Ascending aorta (tissue), 2 donors: ENCODE data around the gene PTH2R. TPM values are rescaled to one million over a fixed set of nuclear protein-coding genes. Genes with fewer than 3 reads are reported as not detected.

Source experiments
- DNase-seq, 2 donors: peaks; one replicate each; pipeline ENCODE4 v3.0.0-alpha.2; 2019; ENCODE audit warnings: low spot score in 2 of 2
- H3K27ac ChIP-seq, 2 donors: fragments of 200-600 bp; sonication (generic); one replicate each; pipeline ENCODE4 v1.5.1; 2016 to 2017; ENCODE audit warnings: mild to moderate bottlenecking in 1 of 2
- H3K27me3 ChIP-seq: fragments of 200-600 bp; sonication (generic); one replicate; pipeline ENCODE4 v1.5.1; 2017
- H3K36me3 ChIP-seq, 2 donors: fragments of 200-600 bp; sonication (generic); one replicate each; pipeline ENCODE4 v1.5.1; 2016
- H3K4me1 ChIP-seq, 2 donors: fragments of 200-600 bp; sonication (generic); one replicate each; pipeline ENCODE4 v1.5.1; 2016 to 2017; ENCODE audit warnings: mild to moderate bottlenecking in 1 of 2
- H3K4me3 ChIP-seq, 2 donors: fragments of 200-600 bp; sonication (generic); one replicate each; pipeline ENCODE4 v1.5.1; 2016 to 2017; ENCODE audit warnings: mild to moderate bottlenecking in 1 of 2
- H3K9me3 ChIP-seq, 2 donors: fragments of 200-600 bp; sonication (generic); one replicate each; pipeline ENCODE4 v1.5.1; 2016
- CTCF ChIP-seq, 3 experiments: fragments of 200-600 bp in 2 of 3; fragments of 450-650 bp in 1 of 3; sonication (generic) in 2 of 3; IDR thresholded peaks; one replicate each; pipeline ENCODE4 v1.5.1; 2016 to 2019; ENCODE audit warnings: antibody characterized with exemption in 3 of 3, mild to moderate bottlenecking in 1 of 3, moderate library complexity in 1 of 3
- intact Hi-C: fragments of 100-400 bp; cut with DNase I; formaldehyde crosslinking; loops from one replicate; pipeline ENCODE4 v1.15.1; 2023
- total RNA-seq: library from RNA; depleted of rRNA; stranded (reverse); fragments of >200 nt; gene quantifications from one replicate; pipeline ENCODE4 v1.1.0, GENCODE V29; 2016

PTH2R gene
- total RNA-seq, 1 donor from 2014 or later, result not detected

- no peak overlapping the region for H3K4me3 ChIP-seq
- H3K36me3 ChIP-seq, result no peaks in the 10 kb centered on the region
- no peaks in the 10 kb centered on the region for H3K27me3 ChIP-seq
- DNase-seq, result no peak
- intact Hi-C loops, result no loop called here
- no peaks in the 10 kb centered on the region for H3K9me3 ChIP-seq
- no peak for TF ChIP-seq CTCF (IDR thresholded peaks at IDR 0.05)
- H3K27ac ChIP-seq, result no peak overlapping the region
- H3K4me1 ChIP-seq, result peaks cover 0 to 5% of the 10 kb centered on the region in 2 donors
These were observed 1.1 kb downstream of the PTH2R start for GRCh38 chr2:208407667-208408066.

- Histone ChIP-seq H3K36me3 (no peaks in the 10 kb centered on the region), H3K9me3 (no peaks in the 10 kb centered on the region), H3K4me3 (no peak overlapping the region), H3K27ac (no peak overlapping the region), H3K27me3 (no peaks in the 10 kb centered on the region), H3K4me1 (no peaks in the 10 kb centered on the region)
- DNase-seq, result no peak
- intact Hi-C loops, result no loop called here
- no peak for TF ChIP-seq CTCF (IDR thresholded peaks at IDR 0.05)
These were observed 7.3 kb downstream of the PTH2R start for GRCh38 chr2:208413931-208414330.

GRCh38 chr2:208415255-208415654 lies 8.7 kb downstream of the PTH2R start:
- TF ChIP-seq CTCF (IDR thresholded peaks at IDR 0.05), result no peak
- DNase-seq, result no peak
- Histone ChIP-seq H3K27me3 (no peaks in the 10 kb centered on the region), H3K9me3 (no peaks in the 10 kb centered on the region), H3K4me1 (no peaks in the 10 kb centered on the region), H3K27ac (no peak overlapping the region), H3K4me3 (no peak overlapping the region), H3K36me3 (no peaks in the 10 kb centered on the region)
- intact Hi-C loops, result no loop called here

GRCh38 chr2:208415897-208416296 lies 9.3 kb downstream of the PTH2R start:
- H3K4me1 ChIP-seq, result no peaks in the 10 kb centered on the region
- no peaks in the 10 kb centered on the region for H3K9me3 ChIP-seq
- intact Hi-C loops, result no loop called here
- no peak overlapping the region for H3K4me3 ChIP-seq
- H3K27ac ChIP-seq, result no peak overlapping the region
- H3K36me3 ChIP-seq, result no peaks in the 10 kb centered on the region
- no peak for DNase-seq
- no peaks in the 10 kb centered on the region for H3K27me3 ChIP-seq
- TF ChIP-seq CTCF (IDR thresholded peaks at IDR 0.05), result no peak

- TF ChIP-seq CTCF (IDR thresholded peaks at IDR 0.05), result no peak
- no peak overlapping the region for H3K4me3 ChIP-seq
- H3K9me3 ChIP-seq, result no peaks in the 10 kb centered on the region
- H3K4me1 ChIP-seq, result no peaks in the 10 kb centered on the region
- no peak overlapping the region for H3K27ac ChIP-seq
- intact Hi-C loops, result no loop called here
- H3K27me3 ChIP-seq, result no peaks in the 10 kb centered on the region
- H3K36me3 ChIP-seq, result no peaks in the 10 kb centered on the region
- DNase-seq, result no peak
These were observed 19.9 kb downstream of the PTH2R start for GRCh38 chr2:208426412-208427045.

GRCh38 chr2:208437755-208438154 lies 31.2 kb downstream of the PTH2R start:
- no peaks in the 10 kb centered on the region for H3K4me1 ChIP-seq
- H3K36me3 ChIP-seq, result no peaks in the 10 kb centered on the region
- no peaks in the 10 kb centered on the region for H3K27me3 ChIP-seq
- no peak overlapping the region for H3K27ac ChIP-seq
- H3K4me3 ChIP-seq, result no peak overlapping the region
- no peak for TF ChIP-seq CTCF (IDR thresholded peaks at IDR 0.05)
- H3K9me3 ChIP-seq, result no peaks in the 10 kb centered on the region
- intact Hi-C loops, result no loop called here
- no peak for DNase-seq
